Measurements from ENCODE around the gene MAP4K2.

MAP4K2 gene

GRCh38 chr11:64802370-64803157 is 450 bp downstream of the MAP4K2 start:
- ChIA-PET POLR2A (interaction anchor here (0.7 to 1.8 kb wide), 4 partner anchors 24 to 332 kb away, joined by 3 to 6 read pairs (median 3); partner anchors contain the start of genes SF1 and ZNHIT2), CTCF (interaction anchor here (0.6 to 0.7 kb wide), 2 partner anchors 39 to 513 kb away, joined by 3 read pairs; no protein-coding TSS in a partner anchor)
- peak; percentile 37 for DNase-seq (ENCODE audit: extremely low spot score)
- TF ChIP-seq LEF1 (IDR thresholded peaks at IDR 0.05; ENCODE audit: borderline replicate concordance) (no peak), ARNT (IDR thresholded peaks at IDR 0.05) (no peak), TARDBP (IDR thresholded peaks at IDR 0.05) (no peak), FOXM1 (IDR thresholded peaks at IDR 0.05; ENCODE audit: borderline replicate concordance) (no peak), CTBP1 (IDR thresholded peaks at IDR 0.05; ENCODE audit: borderline replicate concordance) (no peak), PKNOX1 (IDR thresholded peaks at IDR 0.05) (no peak), ELF4 (IDR thresholded peaks at IDR 0.05) (no peak), FOXA1 (IDR thresholded peaks at IDR 0.05) (no peak), SP1 (IDR thresholded peaks at IDR 0.05) (no peak), HDGF (IDR thresholded peaks at IDR 0.05; ENCODE audit: borderline replicate concordance) (no peak), BHLHE40 (IDR thresholded peaks at IDR 0.05; ENCODE audit: borderline replicate concordance) (no peak), ZNF384 (IDR thresholded peaks at IDR 0.05) (no peak), FOXK2 (IDR thresholded peaks at IDR 0.05) (no peak), NFRKB (IDR thresholded peaks at IDR 0.05) (no peak), L3MBTL2 (conservative IDR thresholded peaks at IDR 0.05) (no peak), SUZ12 (IDR thresholded peaks at IDR 0.05) (no peak)

- POLR2A ChIA-PET, result interaction anchor here (1.8 to 2.5 kb wide), 2 partner anchors 23 kb away, joined by 6 to 17 read pairs; partner anchors contain the start of gene SF1
Measured at GRCh38 chr11:64801561-64802369, 1.2 kb downstream of the MAP4K2 start.

DNA sequence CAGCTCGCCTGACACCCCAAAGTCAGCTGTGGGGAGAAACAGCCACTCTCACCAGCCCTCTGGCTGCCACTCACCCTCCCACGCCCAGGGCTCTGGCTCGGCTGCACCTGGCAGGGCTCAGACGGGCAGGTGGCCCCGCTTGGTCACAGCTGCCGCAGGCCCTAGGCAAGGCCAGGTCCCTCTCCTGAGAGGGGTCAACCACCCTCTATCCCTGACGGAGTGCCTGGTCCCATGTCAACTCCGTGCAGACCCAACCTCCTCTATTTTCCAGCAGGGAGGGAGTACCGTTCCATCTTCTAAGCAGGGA is 1.9 kb downstream of the MAP4K2 start:
- ChIA-PET CTCF (no interaction called here), POLR2A (interaction anchor here (2.5 kb wide), 1 partner anchor 22 kb away, joined by 17 read pairs; the partner anchor contains the start of gene SF1)
- DNase-seq (ENCODE audit: extremely low spot score), result no peak
- TF ChIP-seq L3MBTL2 (conservative IDR thresholded peaks at IDR 0.05) (no peak), FOXA1 (IDR thresholded peaks at IDR 0.05) (no peak), SP1 (IDR thresholded peaks at IDR 0.05) (no peak), NFRKB (IDR thresholded peaks at IDR 0.05) (no peak), TARDBP (IDR thresholded peaks at IDR 0.05) (no peak), FOXM1 (IDR thresholded peaks at IDR 0.05; ENCODE audit: borderline replicate concordance) (no peak), BHLHE40 (IDR thresholded peaks at IDR 0.05; ENCODE audit: borderline replicate concordance) (no peak), SUZ12 (IDR thresholded peaks at IDR 0.05) (no peak), CTBP1 (IDR thresholded peaks at IDR 0.05; ENCODE audit: borderline replicate concordance) (no peak), LEF1 (IDR thresholded peaks at IDR 0.05; ENCODE audit: borderline replicate concordance) (no peak), HDGF (IDR thresholded peaks at IDR 0.05; ENCODE audit: borderline replicate concordance) (no peak), ZNF384 (IDR thresholded peaks at IDR 0.05) (no peak), FOXK2 (IDR thresholded peaks at IDR 0.05) (no peak), ELF4 (IDR thresholded peaks at IDR 0.05) (no peak), ARNT (IDR thresholded peaks at IDR 0.05) (no peak), PKNOX1 (IDR thresholded peaks at IDR 0.05) (no peak)

More at GRCh38 chr11:64801561-64802369, 1.2 kb downstream of the MAP4K2 start:
- CTCF ChIA-PET, result no interaction called here
- TF ChIP-seq ELF4 (IDR thresholded peaks at IDR 0.05) (no peak), ARNT (IDR thresholded peaks at IDR 0.05) (no peak), CTBP1 (IDR thresholded peaks at IDR 0.05; ENCODE audit: borderline replicate concordance) (no peak), NFRKB (IDR thresholded peaks at IDR 0.05) (no peak)
- no peak for DNase-seq (ENCODE audit: extremely low spot score)

- DNase-seq (ENCODE audit: extremely low spot score), result no peak
- ChIA-PET CTCF (no interaction called here), POLR2A (interaction anchor here (0.9 to 2.5 kb wide), 2 partner anchors 10 to 22 kb away, joined by 3 to 17 read pairs; partner anchors contain the start of genes MEN1 and SF1)
- TF ChIP-seq SUZ12 (IDR thresholded peaks at IDR 0.05) (no peak), PKNOX1 (IDR thresholded peaks at IDR 0.05) (no peak), CTBP1 (IDR thresholded peaks at IDR 0.05; ENCODE audit: borderline replicate concordance) (no peak), FOXM1 (IDR thresholded peaks at IDR 0.05; ENCODE audit: borderline replicate concordance) (no peak), ELF4 (IDR thresholded peaks at IDR 0.05) (no peak), SP1 (IDR thresholded peaks at IDR 0.05) (no peak), HDGF (IDR thresholded peaks at IDR 0.05; ENCODE audit: borderline replicate concordance) (no peak), NFRKB (IDR thresholded peaks at IDR 0.05) (no peak), ZNF384 (IDR thresholded peaks at IDR 0.05) (no peak), LEF1 (IDR thresholded peaks at IDR 0.05; ENCODE audit: borderline replicate concordance) (no peak), BHLHE40 (IDR thresholded peaks at IDR 0.05; ENCODE audit: borderline replicate concordance) (no peak), FOXK2 (IDR thresholded peaks at IDR 0.05) (no peak), L3MBTL2 (conservative IDR thresholded peaks at IDR 0.05) (no peak), FOXA1 (IDR thresholded peaks at IDR 0.05) (no peak), TARDBP (IDR thresholded peaks at IDR 0.05) (no peak), ARNT (IDR thresholded peaks at IDR 0.05) (no peak)
Measured at GRCh38 chr11:64800303-64801157, 2.5 kb downstream of the MAP4K2 start.
